Measurements from ENCODE around the gene RAB34. TPM values are rescaled to one million over a fixed set of nuclear protein-coding genes. Genes with fewer than 3 reads are reported as not detected.

RAB34 gene
- total and polyA plus RNA-seq, 9 of the 15 experiments (the other 6 are each of a cell fraction or from before 2014, with no cell fraction given): 0.07 to 3.8 (median 0.46) TPM; not detected in 1

GRCh38 chr17:28741358-28742349 is 24.0 kb upstream of the RAB34 start (continued):
- TF ChIP-seq ZNF512 (tag; IDR thresholded peaks at IDR 0.05): no peak
- peak in 1 of 2 experiments; percentile 48; a peak in 1 of 4 replicates for TF ChIP-seq SIN3A (IDR thresholded peaks at IDR 0.05; ENCODE audit: borderline replicate concordance in 2 of 2, control insufficient read depth in 1 of 2, low read depth in 2 of 2, low read length in 2 of 2)
- TF ChIP-seq SMARCE1 (IDR thresholded peaks at IDR 0.05): peak; percentile 83; the same call in 1 of the 2 replicates
- TF ChIP-seq TCF3 (CRISPR knock-in tag; IDR thresholded peaks at IDR 0.05): peak; percentile 85
- TF ChIP-seq ZNF197 (CRISPR knock-in tag; IDR thresholded peaks at IDR 0.05; ENCODE audit: low read depth): peak; percentile 45; the same call in 1 of the 2 replicates
- TF ChIP-seq POLR2AphosphoS5 (IDR thresholded peaks at IDR 0.05; ENCODE audit: control insufficient read depth, insufficient read depth, low read depth, low read length): peak; percentile 59
- TF ChIP-seq KDM1A (IDR thresholded peaks at IDR 0.05): peak; percentile 37; a peak in 1 of 4 replicates
- no peak for TF ChIP-seq NUFIP1 (IDR thresholded peaks at IDR 0.05; ENCODE audit: partially characterized antibody)
- TF ChIP-seq REST (IDR thresholded peaks at IDR 0.05; ENCODE audit: borderline replicate concordance): peak; percentile 44; the same call in 1 of the 2 replicates
- TF ChIP-seq REST (CRISPR knock-in tag; IDR thresholded peaks at IDR 0.05; ENCODE audit: low read depth): no peak
- TF ChIP-seq PML (IDR thresholded peaks at IDR 0.05; ENCODE audit: low read length): peak; percentile 68; the same call in 1 of the 2 replicates
